Cardiac muscle cell (in vitro differentiated cells and primary cell): ENCODE measurements around the gene CCDC102A. TPM values are rescaled to one million over a fixed set of nuclear protein-coding genes. Genes with fewer than 3 reads are reported as not detected.

ENCODE experiments used
- DNase-seq, 2 donors: peaks; one replicate each; pipeline versions ENCODE4 v3.0.0 to v3.0.0-alpha.2; 2010 to 2017; ENCODE audit warnings: low read depth in 1 of 2, low spot score in 1 of 2
- H3K27ac ChIP-seq: fragments of 200-600 bp; sonication (generic); 2 replicates; pipeline ENCODE4 v1.5.1; 2016
- H3K27me3 ChIP-seq: fragments of 200-600 bp; sonication (generic); 2 replicates; pipeline ENCODE4 v1.6.0; 2016; ENCODE audit warnings: control low read depth
- H3K36me3 ChIP-seq: fragments of 200-600 bp; sonication (generic); 2 replicates; pipeline ENCODE4 v1.5.1; 2016; ENCODE audit warnings: control low read depth
- H3K4me1 ChIP-seq: fragments of 200-600 bp; sonication (generic); 2 replicates; pipeline ENCODE4 v1.8.1; 2017; ENCODE audit warnings: low read depth, mild to moderate bottlenecking, mixed run types
- H3K4me3 ChIP-seq: fragments of 200-600 bp; sonication (generic); 2 replicates; pipeline ENCODE4 v1.5.1; 2016; ENCODE audit warnings: mild to moderate bottlenecking
- H3K9me3 ChIP-seq: fragments of 200-600 bp; sonication (generic); 2 replicates; pipeline ENCODE4 v1.5.1; 2017; ENCODE audit warnings: low read depth, mild to moderate bottlenecking, control low read depth
- CTCF ChIP-seq: IDR thresholded peaks from 2 replicates; pipeline ENCODE4 v1.5.1; 2012; ENCODE audit warnings: low read depth, mild to moderate bottlenecking, low read length
- polyA plus RNA-seq: library from polyadenylated mRNA; unstranded; fragments of >200 nt; fragmentation: Nextera tagmentation; extraction: Ambion mirVana; gene quantifications from 2 replicates; pipeline ENCODE4 v1.2.1, GENCODE V29; 2016
- total RNA-seq: library from RNA; depleted of rRNA; stranded (reverse); fragments of >200 nt; gene quantifications from 2 replicates; pipeline ENCODE4 v1.2.3, GENCODE V29; 2016

The CCDC102A gene
- total and polyA plus RNA-seq, 2 experiments from 2014 or later: 30.1 to 51.9 TPM

GRCh38 chr16:57577214-57577613, 40.8 kb upstream of the CCDC102A start:
- Histone ChIP-seq H3K27me3 (no peaks in the 10 kb centered on the region), H3K4me1 (peaks cover 7% of the 10 kb centered on the region), H3K9me3 (no peaks in the 10 kb centered on the region), H3K36me3 (no peaks in the 10 kb centered on the region), H3K27ac (no peak overlapping the region), H3K4me3 (no peak overlapping the region)
- DNase-seq: no peak
- TF ChIP-seq CTCF: no peak

- no peaks in the 10 kb centered on the region for H3K9me3 ChIP-seq
- no peak overlapping the region for H3K4me3 ChIP-seq
- TF ChIP-seq CTCF: peak; percentile 99
- H3K27me3 ChIP-seq: no peaks in the 10 kb centered on the region
- H3K27ac ChIP-seq: no peak overlapping the region
- DNase-seq: peak; percentile 76 to 85
- no peaks in the 10 kb centered on the region for H3K36me3 ChIP-seq
- peaks cover 7% of the 10 kb centered on the region for H3K4me1 ChIP-seq
Observed at GRCh38 chr16:57576429-57576870, 40.1 kb upstream of the CCDC102A start.

GRCh38 chr16:57575468-57576277, 39.3 kb upstream of the CCDC102A start:
- H3K4me3 ChIP-seq: no peak overlapping the region
- H3K27ac ChIP-seq: no peak overlapping the region
- no peaks in the 10 kb centered on the region for H3K27me3 ChIP-seq
- DNase-seq: no peak
- H3K4me1 ChIP-seq: peaks cover 7% of the 10 kb centered on the region
- no peak for TF ChIP-seq CTCF
- H3K36me3 ChIP-seq: no peaks in the 10 kb centered on the region
- no peaks in the 10 kb centered on the region for H3K9me3 ChIP-seq

DNA sequence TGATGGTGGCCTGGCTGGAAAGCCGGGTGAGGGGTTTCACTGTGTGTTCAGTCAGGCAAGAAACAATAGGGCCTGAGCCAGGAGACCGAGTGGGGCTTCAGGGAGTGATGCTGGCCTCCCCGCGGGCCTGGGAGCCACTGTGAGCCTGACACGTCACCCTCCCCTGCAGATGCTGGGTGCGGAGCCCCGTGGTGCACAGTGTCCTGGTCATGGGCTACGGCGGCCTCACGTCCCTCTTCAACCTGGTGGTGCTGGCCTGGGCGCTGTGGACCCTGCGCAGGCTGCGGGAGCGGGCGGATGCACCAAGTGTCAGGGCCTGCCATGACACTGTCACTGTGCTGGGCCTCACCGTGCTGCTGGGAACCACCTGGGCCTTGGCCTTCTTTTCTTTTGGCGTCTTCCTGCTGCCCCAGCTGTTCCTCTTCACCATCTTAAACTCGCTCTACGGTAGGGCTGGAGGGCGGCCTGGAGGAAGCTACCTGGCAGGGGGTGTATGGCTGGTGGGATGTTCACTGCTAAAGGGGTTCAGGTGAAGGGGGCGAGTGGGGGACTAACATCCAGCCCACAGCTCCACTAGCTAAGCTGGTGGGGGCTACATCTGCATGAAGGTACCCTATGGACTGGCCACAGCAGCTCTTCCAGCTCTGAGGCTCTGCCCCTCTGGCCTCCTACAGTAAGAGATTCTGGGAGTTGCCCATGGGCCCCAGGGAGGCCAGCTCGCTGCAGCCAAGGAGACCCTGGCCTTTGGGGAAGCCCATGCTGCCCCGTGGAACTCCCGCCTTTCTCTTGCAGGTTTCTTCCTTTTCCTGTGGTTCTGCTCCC, 38.5 kb upstream of the CCDC102A start:
- TF ChIP-seq CTCF: no peak
- peaks cover 7% of the 10 kb centered on the region for H3K4me1 ChIP-seq
- H3K27ac ChIP-seq: no peak overlapping the region
- no peaks in the 10 kb centered on the region for H3K36me3 ChIP-seq
- H3K4me3 ChIP-seq: no peak overlapping the region
- H3K27me3 ChIP-seq: no peaks in the 10 kb centered on the region
- no peaks in the 10 kb centered on the region for H3K9me3 ChIP-seq
- no peak for DNase-seq

DNA sequence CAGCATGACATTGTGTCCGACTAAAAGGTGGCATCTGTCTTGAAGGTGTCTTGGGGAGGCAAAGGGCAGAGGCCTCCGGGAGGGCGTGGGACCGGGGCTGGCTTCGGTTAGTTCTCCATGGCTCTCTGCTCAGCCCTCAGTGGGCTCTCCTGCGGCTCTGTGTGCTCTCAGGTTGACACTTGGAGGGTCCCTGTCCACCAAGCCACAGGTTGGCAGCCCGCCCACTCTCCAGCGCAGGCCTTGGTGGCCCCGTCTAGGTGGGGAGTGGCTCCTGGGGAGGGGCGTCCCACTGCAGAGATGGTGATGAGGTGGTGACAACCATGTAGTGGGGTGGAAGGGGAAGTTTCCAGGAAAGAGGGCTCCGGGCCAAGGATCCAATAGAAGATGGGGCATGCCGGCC, 37.7 kb upstream of the CCDC102A start:
- H3K4me3 ChIP-seq: no peak overlapping the region
- H3K27ac ChIP-seq: no peak overlapping the region
- H3K36me3 ChIP-seq: no peaks in the 10 kb centered on the region
- H3K9me3 ChIP-seq: no peaks in the 10 kb centered on the region
- no peak for TF ChIP-seq CTCF
- H3K27me3 ChIP-seq: no peaks in the 10 kb centered on the region
- H3K4me1 ChIP-seq: peaks cover 7% of the 10 kb centered on the region
- no peak for DNase-seq
